CD14-positive monocyte (primary cell): ENCODE measurements around the gene CYP46A1. TPM values are rescaled to one million over a fixed set of nuclear protein-coding genes. Genes with fewer than 3 reads are reported as not detected.

Experiments
- DNase-seq, 3 donors: peaks; one replicate each; pipeline ENCODE4 v3.0.0-alpha.2; 2011 to 2022
- H2AFZ ChIP-seq: 2 replicates; pipeline ENCODE4 v1.6.0; 2012; ENCODE audit warnings: mild to moderate bottlenecking, low read depth, low read length, inconsistent platforms; ENCODE audit not compliant: insufficient read depth, poor library complexity, severe bottlenecking
- H3K27ac ChIP-seq, 2 donors: 1 replicate in 1 of 2; 2 replicates in 1 of 2; pipeline ENCODE4 v1.5.1; 2012 to 2013; ENCODE audit warnings: low read length in 2 of 2, control low read depth in 1 of 2, inconsistent platforms in 1 of 2, low read depth in 1 of 2, mild to moderate bottlenecking in 1 of 2
- H3K27me3 ChIP-seq, 2 donors: one replicate each; pipeline versions ENCODE4 v1.6.0 to v1.6.1; 2011 to 2013; ENCODE audit warnings: low read length in 2 of 2; ENCODE audit not compliant: control insufficient read depth in 2 of 2, insufficient read depth in 2 of 2
- H3K36me3 ChIP-seq, 2 donors: replicated peaks in 1 of 2; 1 replicate in 1 of 2; 2 replicates in 1 of 2; pipeline versions ENCODE4 v1.5.1 to v1.6.1; 2012 to 2013; ENCODE audit warnings: low read length in 2 of 2, control low read depth in 1 of 2, inconsistent platforms in 1 of 2, mild to moderate bottlenecking in 1 of 2; ENCODE audit not compliant: insufficient read depth in 2 of 2, control insufficient read depth in 1 of 2
- H3K4me1 ChIP-seq, 2 donors: 1 replicate in 1 of 2; 2 replicates in 1 of 2; pipeline versions ENCODE4 v1.5.1 to v1.6.1; 2012 to 2013; ENCODE audit warnings: low read length in 2 of 2, control low read depth in 1 of 2, inconsistent platforms in 1 of 2, mild to moderate bottlenecking in 1 of 2, moderate library complexity in 1 of 2; ENCODE audit not compliant: insufficient read depth in 2 of 2, control insufficient read depth in 1 of 2
- H3K4me2 ChIP-seq: replicated peaks from 2 replicates; pipeline ENCODE3; 2012; ENCODE audit warnings: low read length, moderate library complexity, mild to moderate bottlenecking; ENCODE audit not compliant: poor library complexity, severe bottlenecking; ENCODE audit errors: extremely low read depth
- H3K4me3 ChIP-seq, 3 experiments: fragments of 200-600 bp in 1 of 3; sonication (generic) in 1 of 3; replicated peaks in 1 of 3; 1 replicate in 2 of 3; 2 replicates in 1 of 3; pipeline ENCODE4 v1.5.1; 2011 to 2013; ENCODE audit warnings: low read length in 3 of 3, mild to moderate bottlenecking in 3 of 3, control low read depth in 2 of 3, low read depth in 2 of 3, inconsistent platforms in 1 of 3, moderate library complexity in 1 of 3
- H3K79me2 ChIP-seq: 2 replicates; pipeline ENCODE4 v1.6.0; 2012; ENCODE audit warnings: mild to moderate bottlenecking, control low read depth, inconsistent platforms, low read length, moderate library complexity; ENCODE audit not compliant: insufficient read depth
- H3K9ac ChIP-seq: 2 replicates; pipeline ENCODE4 v1.6.0; 2017; ENCODE audit warnings: low read length, mild to moderate bottlenecking; ENCODE audit not compliant: insufficient read depth, poor library complexity, severe bottlenecking
- H3K9me3 ChIP-seq, 2 donors: replicated peaks in 1 of 2; 1 replicate in 1 of 2; 2 replicates in 1 of 2; pipeline versions ENCODE4 v1.5.1 to v1.6.1; 2012 to 2013; ENCODE audit warnings: low read length in 2 of 2, control low read depth in 1 of 2; ENCODE audit not compliant: control insufficient read depth in 1 of 2, insufficient read depth in 1 of 2
- H4K20me1 ChIP-seq: 2 replicates; pipeline ENCODE4 v1.6.0; 2012; ENCODE audit warnings: mild to moderate bottlenecking, low read length, control low read depth, moderate library complexity; ENCODE audit not compliant: insufficient read depth
- H3K27ac Mint-ChIP-seq, 7 donors: one replicate each; pipeline ENCODE4 v1.8.0; 2020; ENCODE audit warnings: mild to moderate bottlenecking in 7 of 7, mixed read lengths in 7 of 7, moderate library complexity in 6 of 7, inconsistent platforms in 2 of 7
- H3K27me3 Mint-ChIP-seq, 3 donors: one replicate each; pipeline ENCODE4 v1.8.0; 2021 to 2022; ENCODE audit warnings: low read depth in 3 of 3, mild to moderate bottlenecking in 3 of 3, mixed read lengths in 3 of 3, moderate library complexity in 3 of 3, inconsistent platforms in 1 of 3
- H3K36me3 Mint-ChIP-seq, 2 donors: one replicate each; pipeline ENCODE4 v1.8.0; 2020; ENCODE audit warnings: mixed read lengths in 2 of 2, inconsistent platforms in 1 of 2, mild to moderate bottlenecking in 1 of 2
- H3K4me1 Mint-ChIP-seq: one replicate; pipeline ENCODE4 v1.8.0; 2020; ENCODE audit warnings: mild to moderate bottlenecking, mixed read lengths
- H3K4me3 Mint-ChIP-seq, 2 donors: one replicate each; pipeline ENCODE4 v1.8.0; 2020; ENCODE audit warnings: mild to moderate bottlenecking in 2 of 2, mixed read lengths in 2 of 2, moderate library complexity in 1 of 2
- H3K9me3 Mint-ChIP-seq, 7 donors: one replicate each; pipeline ENCODE4 v1.8.0; 2020 to 2022; ENCODE audit warnings: mixed read lengths in 7 of 7, mild to moderate bottlenecking in 6 of 7, moderate library complexity in 6 of 7, inconsistent platforms in 2 of 7
- CTCF ChIP-seq: fragments of 200-600 bp; IDR thresholded peaks from one replicate; pipeline ENCODE4 v1.8.0; 2022; ENCODE audit warnings: antibody characterized with exemption, mild to moderate bottlenecking
- WGBS: methylation state at CpG from one replicate; pipeline ENCODE4 v1.1.5; 2013; ENCODE audit warnings: missing lambda C conversion rate; ENCODE audit not compliant: insufficient coverage; 5-methylcytosine and 5-hydroxymethylcytosine counted together
- intact Hi-C, 2 donors: fragments of 100-400 bp; cut with micrococcal nuclease; formaldehyde crosslinking; loops; one replicate each; pipeline versions ENCODE4 v1.15.0 to v1.15.1; 2023
- polyA plus RNA-seq, 3 donors: library from polyadenylated mRNA; depleted of rRNA in 1 of 3; unstranded in 2 of 3; stranded (reverse) in 1 of 3; fragments of 300-500 nt in 2 of 3; fragments of >200 nt in 1 of 3; fragmentation: Illumina TruSeq in 2 of 3; gene quantifications; 1 replicate in 2 of 3; 2 replicates in 1 of 3; pipeline ENCODE4 v1.2.3, GENCODE V29; 2012 to 2021

The CYP46A1 gene
- polyA plus RNA-seq, 3 donors: not detected

GRCh38 chr14:99725774-99726537, 41.9 kb downstream of the CYP46A1 start:
- no peaks in the 10 kb centered on the region for H3K36me3 ChIP-seq
- no peak for DNase-seq
- intact Hi-C loops: no loop called here
- H3K79me2 ChIP-seq: no peaks in the 10 kb centered on the region
- no peaks in the 10 kb centered on the region for H3K4me1 Mint-ChIP-seq
- no peak overlapping the region for H3K4me3 Mint-ChIP-seq
- no peak for TF ChIP-seq CTCF
- peaks cover 0 to 5% of the 10 kb centered on the region in 2 donors for H3K27me3 ChIP-seq
- H4K20me1 ChIP-seq: no peaks in the 10 kb centered on the region
- no peak overlapping the region for H3K27ac ChIP-seq
- H3K27ac Mint-ChIP-seq: no peak overlapping the region
- no peak overlapping the region for H3K4me2 ChIP-seq
- no peak overlapping the region for H2AFZ ChIP-seq
- no peak overlapping the region for H3K9ac ChIP-seq
- peaks cover 12 to 40% (median 22%) of the 10 kb centered on the region in 3 donors for H3K27me3 Mint-ChIP-seq
- 58% methylated on average over 10 of the region's 18 CpGs for WGBS
- no peaks in the 10 kb centered on the region for H3K9me3 ChIP-seq
- H3K9me3 Mint-ChIP-seq: peaks cover 0 to 2% (median 0%) of the 10 kb centered on the region in 7 donors
- H3K36me3 Mint-ChIP-seq: no peaks in the 10 kb centered on the region
- H3K4me3 ChIP-seq: no peak overlapping the region
- H3K4me1 ChIP-seq: no peaks in the 10 kb centered on the region

- Histone ChIP-seq H3K79me2 (no peaks in the 10 kb centered on the region), H3K36me3 (no peaks in the 10 kb centered on the region), H3K4me2 (no peak overlapping the region), H3K9ac (no peak overlapping the region), H3K27me3 (peaks cover 0 to 6% of the 10 kb centered on the region in 2 donors), H3K9me3 (no peaks in the 10 kb centered on the region), H3K27ac (no peak overlapping the region), H2AFZ (no peak overlapping the region), H4K20me1 (no peaks in the 10 kb centered on the region), H3K4me1 (no peaks in the 10 kb centered on the region), H3K4me3 (no peak overlapping the region)
- DNase-seq: no peak
- Mint-ChIP-seq H3K27me3 (peaks cover 12 to 45% (median 24%) of the 10 kb centered on the region in 3 donors), H3K27ac (no peak overlapping the region), H3K4me1 (no peaks in the 10 kb centered on the region), H3K36me3 (no peaks in the 10 kb centered on the region), H3K9me3 (peaks cover 0 to 2% (median 0%) of the 10 kb centered on the region in 7 donors), H3K4me3 (peak overlapping the region in 1 of 2 donors; percentile 63)
- intact Hi-C loops: no loop called here
- no peak for TF ChIP-seq CTCF
- WGBS: 83% methylated on average over 25 of the region's 26 CpGs
These were observed 42.5 kb downstream of the CYP46A1 start for GRCh38 chr14:99726538-99727095.
